Measurements from ENCODE around the gene UBE2QL1.

Gene UBE2QL1

GRCh38 chr5:6448622-6449464 is at the start of gene UBE2QL1:
Gene UBE2QL1 (plus strand): TSS chr5:6448859. CDS start chr5:6448894, 35 bp downstream.
- DNase-seq: no peak

- DNase-seq: no peak
These were observed 48.4 kb upstream of the UBE2QL1 start for GRCh38 chr5:6399980-6400910.

DNA sequence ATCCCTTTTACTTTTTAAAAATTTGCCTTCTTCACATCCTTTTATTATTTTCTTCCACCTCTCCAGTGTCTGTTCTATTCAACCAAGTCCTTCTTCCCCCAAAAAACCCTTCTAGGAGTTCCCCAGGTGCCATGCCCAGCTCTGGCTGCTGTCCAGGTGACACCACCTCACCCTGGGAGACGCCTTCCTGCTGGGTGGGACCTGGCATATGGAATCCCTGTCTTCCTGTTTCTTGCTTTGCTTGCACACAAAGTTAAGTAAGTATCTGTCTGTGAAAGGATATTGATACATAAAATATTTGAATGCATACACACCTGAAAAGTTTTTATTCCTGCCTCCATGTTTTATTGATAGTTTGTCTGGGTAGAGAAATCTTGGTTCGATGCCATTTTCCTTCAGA is 47.2 kb upstream of the UBE2QL1 start:
- no peak for DNase-seq

DNA sequence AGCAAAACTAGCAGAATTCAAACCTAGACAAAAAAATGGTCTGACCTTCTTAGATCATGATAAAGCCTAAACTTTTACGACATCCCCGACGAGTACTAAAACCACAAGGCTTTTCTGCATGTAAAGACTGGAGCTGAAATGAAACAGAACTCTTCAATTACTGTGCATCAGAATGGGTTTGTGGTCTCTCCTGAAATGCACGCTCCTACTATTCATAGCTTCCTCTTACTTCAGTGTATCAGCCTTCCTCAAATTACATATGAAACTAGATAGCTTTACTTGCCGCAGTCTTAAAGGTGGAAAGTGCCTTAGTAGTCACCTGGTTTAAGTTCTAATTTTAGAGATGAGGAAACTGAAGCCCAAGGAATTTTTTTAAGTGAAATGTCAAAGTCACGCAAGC is 45.7 kb upstream of the UBE2QL1 start:
- no peak for DNase-seq

DNA sequence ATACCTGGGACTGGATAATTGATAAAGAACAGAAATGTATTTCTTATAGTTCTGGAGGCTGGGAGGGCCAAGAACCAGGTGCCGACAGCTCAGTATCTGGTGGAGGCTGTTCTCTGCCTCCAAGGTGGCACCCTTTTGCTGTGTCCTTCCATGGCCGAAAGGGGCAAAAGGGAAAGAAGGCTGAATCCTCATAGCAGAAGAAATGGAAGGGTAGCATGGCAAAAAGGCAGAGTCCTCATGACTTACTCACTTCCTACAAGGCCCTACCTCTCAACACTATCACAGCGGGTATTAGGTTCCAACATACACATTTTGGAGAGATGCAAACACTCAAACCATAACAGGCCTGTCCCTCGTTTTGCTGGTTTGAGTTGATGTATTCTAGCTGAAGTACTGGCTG is 45.2 kb upstream of the UBE2QL1 start:
- DNase-seq: no peak

GRCh38 chr5:6404129-6404528 is 44.5 kb upstream of the UBE2QL1 start:
- no peak for DNase-seq

DNA sequence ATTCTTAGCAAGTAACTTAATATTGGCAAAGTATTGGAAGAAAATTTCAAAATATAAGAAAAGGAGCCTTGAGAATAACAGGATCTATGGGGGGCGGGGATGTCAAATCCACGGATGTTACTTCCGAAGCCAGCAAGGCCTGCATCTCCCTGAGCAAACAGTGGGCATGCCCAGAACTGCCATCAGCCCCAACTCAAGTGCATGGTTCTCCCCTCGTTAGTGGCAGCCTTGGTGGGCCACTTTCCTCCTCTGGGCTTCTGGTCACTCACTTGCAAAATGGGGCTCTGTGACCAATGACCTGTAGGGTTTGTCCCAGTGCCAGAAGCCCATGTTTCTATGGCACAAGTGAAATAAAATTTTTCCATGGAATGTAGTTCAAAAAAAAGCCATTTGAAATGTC is 43.1 kb upstream of the UBE2QL1 start:
- DNase-seq: no peak

DNA sequence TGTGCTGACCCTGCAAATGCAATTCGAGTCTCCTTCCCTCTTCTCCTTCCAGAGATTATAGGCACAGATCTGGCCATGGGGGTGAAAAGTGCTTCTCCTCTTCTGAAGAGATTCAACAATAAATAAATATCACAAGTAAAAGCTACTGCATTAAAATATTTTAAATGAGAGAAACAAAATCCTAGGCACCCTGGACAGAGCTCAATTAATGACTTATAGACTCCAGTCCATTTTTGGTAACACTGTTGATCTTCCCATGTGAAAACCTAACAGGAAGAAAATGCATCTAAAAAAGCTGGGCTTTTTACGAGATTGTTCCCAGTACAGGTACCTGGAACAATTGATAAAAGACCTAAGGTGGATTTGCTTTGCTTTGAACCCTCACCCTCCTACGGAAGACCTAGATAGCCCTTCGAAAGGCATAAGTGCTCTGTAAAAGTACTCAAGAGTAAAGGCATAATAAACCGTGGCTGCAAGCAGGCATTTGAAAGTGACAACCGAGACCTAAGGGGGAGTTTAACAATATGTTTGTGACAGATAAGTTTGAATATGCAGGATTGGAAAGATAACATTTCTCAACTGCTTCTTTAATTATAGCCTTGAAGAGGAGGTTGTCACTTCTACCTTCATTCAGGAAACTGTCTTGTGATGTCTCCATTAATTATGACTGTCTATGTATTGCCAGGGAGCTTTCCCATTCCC is 41.0 kb upstream of the UBE2QL1 start:
- no peak for DNase-seq

GRCh38 chr5:6408260-6408596 is 40.4 kb upstream of the UBE2QL1 start:
- DNase-seq: no peak

DNA sequence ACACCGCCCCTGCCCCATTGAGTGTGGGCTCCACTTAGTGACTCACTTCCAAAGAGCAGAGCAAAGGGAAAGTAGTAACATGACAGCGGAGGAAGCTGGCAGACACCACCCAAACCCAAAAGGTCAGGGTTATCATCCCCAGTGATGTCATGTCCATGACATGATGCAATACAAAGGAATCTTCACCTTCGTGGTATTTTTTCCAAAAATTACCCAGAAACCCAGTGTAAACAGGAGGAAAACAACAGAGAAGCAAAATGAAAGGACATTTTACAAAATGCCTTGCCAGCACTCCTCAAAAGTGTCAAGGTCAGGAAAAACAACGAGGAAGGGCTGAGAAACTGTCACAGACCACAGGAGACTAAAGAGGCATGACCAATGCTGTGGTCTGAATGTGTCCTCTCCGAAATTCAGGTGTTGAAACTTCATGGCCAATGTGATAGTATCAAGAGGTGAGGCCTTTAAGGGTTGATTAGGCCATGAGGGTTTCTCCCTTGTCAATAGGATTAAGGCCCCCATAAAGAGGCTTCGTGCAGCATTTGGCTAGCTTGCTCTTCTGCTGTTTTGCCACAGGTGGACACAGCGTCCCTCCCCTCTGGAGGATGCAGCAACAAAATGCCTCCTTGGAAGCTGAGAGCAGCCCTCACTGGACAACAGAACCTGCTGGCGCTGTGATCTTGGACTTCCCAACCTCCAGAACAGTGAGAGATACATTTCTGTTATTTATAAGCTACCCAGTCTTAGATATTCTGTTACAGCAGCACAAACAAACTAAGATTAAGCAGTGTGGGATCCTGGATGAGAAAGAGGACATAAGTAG is 39.8 kb upstream of the UBE2QL1 start:
- DNase-seq: no peak

DNA sequence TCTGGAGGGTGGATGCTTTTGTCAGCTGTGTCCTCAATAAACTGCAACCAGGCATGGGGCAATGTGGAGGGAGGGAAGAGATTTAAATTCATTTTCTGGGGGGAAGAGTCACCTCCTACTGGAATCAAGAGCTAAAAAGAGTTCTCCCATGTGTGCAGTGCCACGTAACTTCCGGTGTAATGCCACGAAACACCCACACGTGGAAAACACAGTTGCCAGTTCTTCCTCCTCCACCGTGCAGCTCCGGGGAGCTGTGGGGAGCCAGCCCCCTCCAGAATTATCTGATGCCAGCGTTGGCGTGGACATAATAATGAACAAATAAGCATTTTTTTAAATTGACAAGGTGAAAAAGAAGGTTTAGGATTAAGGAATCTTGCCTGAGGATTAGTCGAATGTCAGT is 38.2 kb upstream of the UBE2QL1 start:
- DNase-seq: no peak

DNA sequence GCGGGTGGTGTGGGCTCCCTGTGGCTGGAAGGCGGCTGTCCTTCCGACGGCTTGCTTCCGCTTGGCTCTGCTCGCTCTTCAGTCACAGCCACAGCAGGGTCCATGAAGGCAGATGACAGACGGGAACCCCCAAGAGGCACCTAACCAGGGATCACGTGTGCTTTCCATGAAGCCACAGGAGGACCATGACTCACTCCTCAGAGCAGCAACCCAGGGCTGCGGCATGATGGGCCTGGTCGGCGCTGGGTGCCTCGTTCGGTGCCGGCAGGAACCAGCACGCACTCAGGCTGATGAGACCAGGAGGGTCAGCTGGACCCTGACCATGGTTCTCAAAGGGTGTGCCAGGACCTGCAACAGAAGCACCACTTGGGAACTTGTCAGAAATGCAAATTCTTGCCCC is 37.5 kb upstream of the UBE2QL1 start:
- DNase-seq: no peak

DNA sequence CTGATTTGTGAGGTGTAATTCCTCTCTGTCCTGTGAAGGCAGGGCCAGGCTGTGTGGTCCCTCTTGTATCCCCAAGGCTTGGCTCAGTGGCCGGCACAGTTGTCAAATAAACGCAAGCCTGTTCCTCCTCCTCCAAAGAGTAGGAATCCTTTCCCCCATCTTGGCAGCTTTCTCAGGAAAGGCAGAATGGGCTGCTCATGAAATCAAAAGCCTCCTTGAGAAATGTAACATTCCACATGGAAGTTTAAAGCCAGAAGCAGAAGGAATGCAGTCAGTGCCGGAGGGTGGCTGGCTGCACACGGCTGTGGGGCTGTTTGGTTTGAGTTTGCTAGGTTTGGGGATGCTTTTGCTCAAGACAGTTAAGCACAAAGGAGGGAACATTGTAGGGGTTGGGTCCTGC is 35.8 kb upstream of the UBE2QL1 start:
- no peak for DNase-seq

DNA sequence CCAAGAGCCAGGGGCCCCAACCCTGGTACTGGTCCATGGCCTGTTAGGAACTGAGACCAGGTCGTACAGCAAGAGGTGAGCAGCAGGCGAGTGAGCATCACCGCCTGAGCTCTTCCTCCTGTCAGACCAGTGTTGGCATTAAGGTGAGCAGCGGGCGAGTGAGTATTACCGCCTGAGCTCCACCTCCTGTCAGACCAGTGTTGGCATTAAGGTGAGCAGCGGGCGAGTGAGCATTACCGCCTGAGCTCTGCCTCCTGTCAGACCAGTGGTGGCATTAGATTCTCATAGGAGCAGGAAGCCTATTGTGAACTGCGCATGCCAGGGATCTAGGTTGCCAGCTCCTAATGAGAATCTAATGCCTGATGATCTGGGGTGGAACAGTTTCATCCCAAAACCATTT is 31.0 kb upstream of the UBE2QL1 start:
- DNase-seq: no peak

- no peak for DNase-seq
These were observed 29.9 kb upstream of the UBE2QL1 start for GRCh38 chr5:6418679-6419276.

DNA sequence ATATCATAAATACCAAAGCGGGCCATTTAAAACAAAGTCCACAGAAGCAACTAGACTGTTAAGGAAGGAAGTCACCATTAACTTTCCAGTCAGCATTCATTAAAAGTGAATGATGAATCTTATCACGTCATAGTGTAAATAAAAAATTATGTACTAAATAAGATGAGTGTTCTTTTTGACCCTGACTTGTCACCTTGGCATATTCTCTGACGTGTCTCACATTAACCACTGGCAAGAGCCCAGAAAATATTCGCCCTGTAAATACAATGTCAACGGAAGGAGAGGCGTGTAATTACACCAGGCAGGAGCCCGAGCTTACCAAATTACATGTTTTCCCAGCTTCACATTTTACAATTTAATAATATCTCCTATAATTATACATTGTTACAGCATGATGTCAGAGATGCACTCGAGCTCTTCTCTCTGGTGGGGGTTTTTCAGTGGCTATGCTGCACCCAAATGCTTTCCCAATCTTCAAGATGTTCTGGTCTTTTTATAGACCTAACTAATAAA is 29.3 kb upstream of the UBE2QL1 start:
- no peak for DNase-seq

DNA sequence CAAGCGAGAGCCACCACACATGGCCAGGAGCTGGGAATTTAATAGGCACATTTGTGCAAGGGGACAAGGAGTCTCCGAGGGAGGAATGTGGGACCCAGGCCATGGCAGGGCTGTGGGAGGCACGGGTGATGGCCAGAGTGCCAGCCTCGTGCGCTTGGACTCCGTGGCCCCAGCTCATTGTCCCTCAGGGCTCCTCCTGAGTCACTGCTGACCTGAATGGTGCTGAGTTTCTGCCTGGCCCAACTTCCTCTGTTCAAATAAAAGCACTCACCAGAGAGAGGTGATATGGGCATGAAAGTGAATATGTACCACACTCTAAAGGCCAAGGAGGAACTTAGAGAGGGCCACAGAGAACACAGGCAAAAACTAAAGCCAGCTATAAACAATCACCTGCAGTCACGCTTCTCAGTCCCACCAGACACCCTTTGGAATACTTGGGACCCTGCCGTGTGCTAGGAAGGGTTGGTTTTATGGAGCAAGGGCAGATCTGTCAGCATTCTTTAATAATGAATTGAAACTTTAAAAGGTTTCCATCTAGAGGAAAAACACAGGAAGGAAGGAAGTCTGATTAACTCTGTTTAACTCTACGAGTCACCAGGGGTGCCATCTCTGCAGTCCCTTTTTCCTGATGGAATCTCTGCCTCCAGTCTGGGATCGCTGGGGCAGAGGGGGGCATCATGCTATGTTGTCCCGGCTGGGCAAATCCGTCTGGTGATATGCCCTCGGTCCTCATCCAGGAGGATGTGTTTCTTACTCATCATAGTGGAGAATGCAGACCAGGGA is 25.1 kb upstream of the UBE2QL1 start:
- DNase-seq: no peak

DNA sequence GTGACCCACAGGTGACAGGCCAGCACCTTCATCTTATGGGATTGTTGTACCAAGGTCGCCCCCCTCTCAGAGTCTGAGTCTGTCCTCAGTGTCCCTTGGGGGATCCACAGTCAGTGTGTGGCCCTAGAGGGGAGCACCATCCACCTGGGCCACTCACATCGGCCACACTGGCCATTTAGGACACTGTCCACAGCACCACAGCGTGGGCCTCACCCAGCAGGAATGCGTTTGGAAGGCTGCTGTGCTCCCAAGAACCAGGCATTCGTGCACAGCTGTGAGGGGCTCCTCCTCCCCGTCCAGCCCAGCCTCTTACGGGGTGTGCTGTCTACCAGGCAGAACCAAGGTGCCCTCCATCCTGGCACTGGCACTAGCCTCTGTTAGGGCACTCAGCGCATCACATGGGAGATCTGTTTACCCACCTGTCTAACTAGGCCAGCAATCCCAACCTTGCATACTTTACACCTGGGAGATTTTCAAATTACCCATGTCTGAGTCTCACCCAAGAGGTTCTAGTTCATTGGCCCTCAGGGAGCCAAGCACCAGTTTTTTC is 24.5 kb upstream of the UBE2QL1 start:
- DNase-seq: no peak

DNA sequence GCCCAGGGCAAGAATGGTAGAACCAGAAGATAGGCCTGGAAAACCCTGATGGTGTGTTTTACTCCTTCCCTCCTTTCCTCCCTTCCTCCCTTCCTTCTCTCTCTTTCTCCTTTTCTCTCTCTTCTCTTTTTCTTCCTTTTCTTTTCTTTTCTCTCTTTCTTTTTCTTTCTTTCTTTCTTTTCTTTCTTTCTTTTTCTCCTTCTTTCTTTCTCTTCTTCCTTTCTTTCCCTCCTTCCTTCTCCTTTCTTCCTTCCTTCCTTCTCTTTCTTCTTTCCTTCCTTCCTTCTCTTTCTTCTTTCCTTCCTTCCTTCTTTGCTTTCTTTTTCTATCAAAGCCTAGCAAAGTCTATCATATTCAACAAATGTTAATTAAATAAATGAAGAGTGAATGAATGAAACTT is 24.0 kb upstream of the UBE2QL1 start:
- no peak for DNase-seq

- no peak for DNase-seq
These were observed 21.0 kb upstream of the UBE2QL1 start for GRCh38 chr5:6427694-6428093.
